Testis (tissue), 2 donors: ENCODE measurements around the gene SIK3.

Source experiments
- POLR2A ChIP-seq: fragments of 450-650 bp; IDR thresholded peaks from one replicate; pipeline ENCODE4 v1.6.1; 2017; ENCODE audit warnings: antibody characterized with exemption, mild to moderate bottlenecking, moderate library complexity
- TF ChIP-seq, protein P1 (sequence below), 3 experiments: fragments of 450-650 bp in 2 of 3; fragments of 200-600 bp in 1 of 3; sonication (generic) in 1 of 3; IDR thresholded peaks; one replicate each; pipeline ENCODE4 v1.5.1; 2016 to 2019; ENCODE audit warnings: antibody characterized with exemption in 3 of 3, mild to moderate bottlenecking in 2 of 3, moderate library complexity in 1 of 3

DNA sequence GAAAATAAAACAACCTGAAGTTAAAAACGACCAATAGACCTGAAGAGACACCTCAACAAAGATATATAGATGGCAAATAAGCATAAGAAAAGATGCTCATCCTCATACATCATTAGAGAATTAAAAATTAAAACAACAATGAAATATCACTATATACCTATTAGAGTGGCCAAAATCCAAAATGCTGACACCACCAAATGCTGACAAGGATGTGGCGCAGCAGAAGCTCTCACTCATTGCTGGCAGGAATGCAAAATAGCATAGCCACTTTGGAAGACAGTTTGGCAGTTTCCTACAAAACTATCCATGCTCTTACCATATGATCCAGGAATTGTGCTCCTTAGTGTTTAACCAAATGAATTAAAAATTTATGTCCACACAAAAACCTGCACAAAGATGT, 205.9 kb downstream of the SIK3 start:
- no peak for TF ChIP-seq POLR2A
- TF ChIP-seq, protein P1, sequence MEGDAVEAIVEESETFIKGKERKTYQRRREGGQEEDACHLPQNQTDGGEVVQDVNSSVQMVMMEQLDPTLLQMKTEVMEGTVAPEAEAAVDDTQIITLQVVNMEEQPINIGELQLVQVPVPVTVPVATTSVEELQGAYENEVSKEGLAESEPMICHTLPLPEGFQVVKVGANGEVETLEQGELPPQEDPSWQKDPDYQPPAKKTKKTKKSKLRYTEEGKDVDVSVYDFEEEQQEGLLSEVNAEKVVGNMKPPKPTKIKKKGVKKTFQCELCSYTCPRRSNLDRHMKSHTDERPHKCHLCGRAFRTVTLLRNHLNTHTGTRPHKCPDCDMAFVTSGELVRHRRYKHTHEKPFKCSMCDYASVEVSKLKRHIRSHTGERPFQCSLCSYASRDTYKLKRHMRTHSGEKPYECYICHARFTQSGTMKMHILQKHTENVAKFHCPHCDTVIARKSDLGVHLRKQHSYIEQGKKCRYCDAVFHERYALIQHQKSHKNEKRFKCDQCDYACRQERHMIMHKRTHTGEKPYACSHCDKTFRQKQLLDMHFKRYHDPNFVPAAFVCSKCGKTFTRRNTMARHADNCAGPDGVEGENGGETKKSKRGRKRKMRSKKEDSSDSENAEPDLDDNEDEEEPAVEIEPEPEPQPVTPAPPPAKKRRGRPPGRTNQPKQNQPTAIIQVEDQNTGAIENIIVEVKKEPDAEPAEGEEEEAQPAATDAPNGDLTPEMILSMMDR (IDR thresholded peaks at IDR 0.05): no peak
